ENCODE data around the gene CDC26. TPM values are rescaled to one million over a fixed set of nuclear protein-coding genes. Genes with fewer than 3 reads are reported as not detected.

CDC26 gene
- total RNA-seq, 5 donors from 2014 or later (not counting 1 experiment from before 2014, with no cell fraction given): 25.1 to 37.0 (median 34.7) TPM

- no peaks in the 10 kb centered on the region for H3K9me3 ChIP-seq
- CTCF ChIA-PET: interaction anchor here in 1 of 2 donors (0.6 kb wide), 1 partner anchor 93 kb away, joined by 3 read pairs; no protein-coding TSS in a partner anchor
- no peak overlapping the region for H3K4me3 ChIP-seq (ENCODE audit: control insufficient read depth in 1 of 2, extremely low read depth in 1 of 2, low read length in 1 of 2)
- Mint-ChIP-seq H3K9me3 (no peaks in the 10 kb centered on the region), H3K4me3 (no peak overlapping the region), H3K27ac (peak overlapping the region in 1 of 2 donors; percentile 35), H3K27me3 (no peaks in the 10 kb centered on the region), H3K4me1 (peaks cover 14 to 32% (median 27%) of the 10 kb centered on the region in 3 donors), H3K36me3 (peaks cover 46% of the 10 kb centered on the region)
- POLR2A ChIA-PET: interaction anchor here in 1 of 2 donors (0.9 to 1.2 kb wide), 2 partner anchors 8 to 59 kb away, joined by 3 to 4 read pairs; no protein-coding TSS in a partner anchor
- no peak for ATAC-seq (replicated peaks in 1 of 4)
- peaks cover 8 to 9% of the 10 kb centered on the region in 2 experiments for H3K4me1 ChIP-seq (ENCODE audit: control insufficient read depth in 1 of 2, extremely low read depth in 1 of 2, insufficient read depth in 2 of 2, low read length in 2 of 2)
- H3K27ac ChIP-seq (ENCODE audit: low read length): no peak overlapping the region
- DNase-seq: no peak
- WGBS (ENCODE audit: insufficient coverage): no CpG with 5 or more reads among the region's 4 CpGs
- H3K36me3 ChIP-seq (ENCODE audit: control insufficient read depth in 2 of 2, extremely low read depth in 1 of 2, insufficient read depth in 1 of 2, low read length in 1 of 2): peaks cover 13 to 56% of the 10 kb centered on the region in 2 donors
- H3K27me3 ChIP-seq (replicated peaks in 1 of 2; ENCODE audit: control insufficient read depth in 2 of 2, extremely low read depth in 1 of 2, insufficient read depth in 2 of 2, low read length in 1 of 2): no peaks in the 10 kb centered on the region
Observed at GRCh38 chr9:113278840-113279239, 3.5 kb upstream of the CDC26 start.

GRCh38 chr9:113274474-113275156, 757 bp downstream of the CDC26 start:
- Mint-ChIP-seq H3K4me3 (no peak overlapping the region), H3K36me3 (peaks cover 31% of the 10 kb centered on the region), H3K27me3 (no peaks in the 10 kb centered on the region), H3K4me1 (peaks cover 6 to 41% (median 30%) of the 10 kb centered on the region in 3 donors), H3K27ac (no peak overlapping the region), H3K9me3 (no peaks in the 10 kb centered on the region)
- WGBS (ENCODE audit: insufficient coverage): 2% methylated on average over 10 of the region's 15 CpGs
- ChIA-PET POLR2A (interaction anchor here in 1 of 2 donors (0.5 to 0.9 kb wide), 4 partner anchors 18 to 349 kb away, joined by 3 to 4 read pairs (median 4); partner anchors contain the start of genes FKBP15 and SLC31A1), CTCF (interaction anchor here (0.7 to 3.1 kb wide), 28 partner anchors 16 to 1614 kb away, joined by 3 to 31 read pairs (median 4); partner anchors contain the start of genes FKBP15 (in 2 of the 2), SLC31A1 (in 2 of the 2), ALAD (in 1 of the 2) and C9orf43 (in 1 of the 2))
- Histone ChIP-seq H3K4me3 (ENCODE audit: control insufficient read depth in 1 of 2, extremely low read depth in 1 of 2, low read length in 1 of 2) (peak overlapping the region; percentile 76 to 84), H3K4me1 (ENCODE audit: control insufficient read depth in 1 of 2, extremely low read depth in 1 of 2, insufficient read depth in 2 of 2, low read length in 2 of 2) (peaks cover 8 to 9% of the 10 kb centered on the region in 2 experiments), H3K9me3 (no peaks in the 10 kb centered on the region), H3K27ac (ENCODE audit: low read length) (peak overlapping the region; percentile 89), H3K36me3 (ENCODE audit: control insufficient read depth in 2 of 2, extremely low read depth in 1 of 2, insufficient read depth in 1 of 2, low read length in 1 of 2) (peaks cover 11 to 52% of the 10 kb centered on the region in 2 donors), H3K27me3 (replicated peaks in 1 of 2; ENCODE audit: control insufficient read depth in 2 of 2, extremely low read depth in 1 of 2, insufficient read depth in 2 of 2, low read length in 1 of 2) (no peaks in the 10 kb centered on the region)
- peak; percentile 5 to 28 (median 22) for ATAC-seq (replicated peaks in 1 of 4)
- peak in 11 of 35 experiments; percentile 4 to 77 (median 17) for DNase-seq

- no peak overlapping the region for H3K4me3 Mint-ChIP-seq
- CTCF ChIA-PET: interaction anchor here in 1 of 2 donors (0.8 kb wide), 1 partner anchor 20 kb away, joined by 4 read pairs; no protein-coding TSS in a partner anchor
- 100% methylated on average over 1 of the region's 2 CpGs for WGBS (ENCODE audit: insufficient coverage)
- no peak overlapping the region for H3K27ac ChIP-seq (ENCODE audit: low read length)
- peaks cover 38% of the 10 kb centered on the region for H3K36me3 Mint-ChIP-seq
- H3K9me3 ChIP-seq: no peaks in the 10 kb centered on the region
- ATAC-seq (replicated peaks in 1 of 4) (no peak), DNase-seq (no peak)
- H3K4me1 ChIP-seq (ENCODE audit: control insufficient read depth in 1 of 2, extremely low read depth in 1 of 2, insufficient read depth in 2 of 2, low read length in 2 of 2): no peaks in the 10 kb centered on the region
- POLR2A ChIA-PET: interaction anchor here in 1 of 2 donors (0.6 kb wide), 1 partner anchor 49 kb away, joined by 5 read pairs; the partner anchor contains the start of genes FKBP15 and SLC31A1
- H3K27me3 ChIP-seq (replicated peaks in 1 of 2; ENCODE audit: control insufficient read depth in 2 of 2, extremely low read depth in 1 of 2, insufficient read depth in 2 of 2, low read length in 1 of 2): no peaks in the 10 kb centered on the region
- H3K36me3 ChIP-seq (ENCODE audit: control insufficient read depth in 2 of 2, extremely low read depth in 1 of 2, insufficient read depth in 1 of 2, low read length in 1 of 2): peaks cover 5 to 61% of the 10 kb centered on the region in 2 donors
- no peak overlapping the region for H3K27ac Mint-ChIP-seq
- H3K4me3 ChIP-seq (ENCODE audit: control insufficient read depth in 1 of 2, extremely low read depth in 1 of 2, low read length in 1 of 2): no peak overlapping the region
- H3K9me3 Mint-ChIP-seq: no peaks in the 10 kb centered on the region
- H3K4me1 Mint-ChIP-seq: peaks cover 8 to 34% (median 21%) of the 10 kb centered on the region in 3 donors
- no peaks in the 10 kb centered on the region for H3K27me3 Mint-ChIP-seq
Observed at GRCh38 chr9:113269871-113270270, 5.5 kb downstream of the CDC26 start.

GRCh38 chr9:113269355-113269754, 6.0 kb downstream of the CDC26 start:
- no peak for ATAC-seq (replicated peaks in 1 of 4)
- no CpG with 5 or more reads among the region's 2 CpGs for WGBS (ENCODE audit: insufficient coverage)

GRCh38 chr9:113267911-113268566, 7.3 kb downstream of the CDC26 start:
- H3K9me3 Mint-ChIP-seq: no peaks in the 10 kb centered on the region
- no peaks in the 10 kb centered on the region for H3K27me3 Mint-ChIP-seq
- H3K27ac Mint-ChIP-seq: peak overlapping the region; percentile 0 to 48
- no peak overlapping the region for H3K27ac ChIP-seq (ENCODE audit: low read length)
- H3K36me3 Mint-ChIP-seq: peaks cover 37% of the 10 kb centered on the region
- H3K4me3 ChIP-seq (ENCODE audit: control insufficient read depth in 1 of 2, extremely low read depth in 1 of 2, low read length in 1 of 2): no peak overlapping the region
- no peaks in the 10 kb centered on the region for H3K27me3 ChIP-seq (replicated peaks in 1 of 2; ENCODE audit: control insufficient read depth in 2 of 2, extremely low read depth in 1 of 2, insufficient read depth in 2 of 2, low read length in 1 of 2)
- DNase-seq (no peak), ATAC-seq (replicated peaks in 1 of 4) (no peak)
- H3K36me3 ChIP-seq (ENCODE audit: control insufficient read depth in 2 of 2, extremely low read depth in 1 of 2, insufficient read depth in 1 of 2, low read length in 1 of 2): peaks cover 5 to 60% of the 10 kb centered on the region in 2 donors
- H3K4me1 ChIP-seq (ENCODE audit: control insufficient read depth in 1 of 2, extremely low read depth in 1 of 2, insufficient read depth in 2 of 2, low read length in 2 of 2): no peaks in the 10 kb centered on the region
- CTCF ChIA-PET: no interaction called here
- no peak overlapping the region for H3K4me3 Mint-ChIP-seq
- H3K4me1 Mint-ChIP-seq: peaks cover 8 to 20% (median 17%) of the 10 kb centered on the region in 3 donors
- no peaks in the 10 kb centered on the region for H3K9me3 ChIP-seq
- POLR2A ChIA-PET: no interaction called here
- WGBS (ENCODE audit: insufficient coverage): 100% methylated on average over 1 of the region's 4 CpGs

More at GRCh38 chr9:113269355-113269754, 6.0 kb downstream of the CDC26 start:
- DNase-seq: no peak
- Histone ChIP-seq H3K27ac (ENCODE audit: low read length) (no peak overlapping the region), H3K9me3 (no peaks in the 10 kb centered on the region), H3K36me3 (ENCODE audit: control insufficient read depth in 2 of 2, extremely low read depth in 1 of 2, insufficient read depth in 1 of 2, low read length in 1 of 2) (peaks cover 5 to 61% of the 10 kb centered on the region in 2 donors), H3K4me3 (ENCODE audit: control insufficient read depth in 1 of 2, extremely low read depth in 1 of 2, low read length in 1 of 2) (no peak overlapping the region), H3K4me1 (ENCODE audit: control insufficient read depth in 1 of 2, extremely low read depth in 1 of 2, insufficient read depth in 2 of 2, low read length in 2 of 2) (no peaks in the 10 kb centered on the region), H3K27me3 (replicated peaks in 1 of 2; ENCODE audit: control insufficient read depth in 2 of 2, extremely low read depth in 1 of 2, insufficient read depth in 2 of 2, low read length in 1 of 2) (no peaks in the 10 kb centered on the region)
- POLR2A ChIA-PET: no interaction called here
- peaks cover 8 to 31% (median 21%) of the 10 kb centered on the region in 3 donors for H3K4me1 Mint-ChIP-seq
- no peak overlapping the region for H3K4me3 Mint-ChIP-seq
- H3K9me3 Mint-ChIP-seq: no peaks in the 10 kb centered on the region
- no peak overlapping the region for H3K27ac Mint-ChIP-seq
- peaks cover 40% of the 10 kb centered on the region for H3K36me3 Mint-ChIP-seq
- no peaks in the 10 kb centered on the region for H3K27me3 Mint-ChIP-seq
- CTCF ChIA-PET: interaction anchor here in 1 of 2 donors (0.6 to 0.8 kb wide), 2 partner anchors 21 to 137 kb away, joined by 3 to 4 read pairs; no protein-coding TSS in a partner anchor

- Histone ChIP-seq H3K4me1 (ENCODE audit: control insufficient read depth in 1 of 2, extremely low read depth in 1 of 2, insufficient read depth in 2 of 2, low read length in 2 of 2) (no peaks in the 10 kb centered on the region), H3K27ac (ENCODE audit: low read length) (no peak overlapping the region), H3K9me3 (no peaks in the 10 kb centered on the region), H3K4me3 (ENCODE audit: control insufficient read depth in 1 of 2, extremely low read depth in 1 of 2, low read length in 1 of 2) (no peak overlapping the region), H3K27me3 (replicated peaks in 1 of 2; ENCODE audit: control insufficient read depth in 2 of 2, extremely low read depth in 1 of 2, insufficient read depth in 2 of 2, low read length in 1 of 2) (no peaks in the 10 kb centered on the region), H3K36me3 (ENCODE audit: control insufficient read depth in 2 of 2, extremely low read depth in 1 of 2, insufficient read depth in 1 of 2, low read length in 1 of 2) (peaks cover 0 to 42% of the 10 kb centered on the region in 2 donors)
- Mint-ChIP-seq H3K27ac (no peak overlapping the region), H3K27me3 (no peaks in the 10 kb centered on the region), H3K4me3 (no peak overlapping the region), H3K4me1 (peaks cover 8 to 16% (median 15%) of the 10 kb centered on the region in 3 donors), H3K9me3 (no peaks in the 10 kb centered on the region), H3K36me3 (peaks cover 41% of the 10 kb centered on the region)
- 83% methylated on average over 1 of the region's 3 CpGs for WGBS (ENCODE audit: insufficient coverage)
- ATAC-seq (replicated peaks in 1 of 4) (no peak), DNase-seq (no peak)
- ChIA-PET POLR2A (no interaction called here), CTCF (interaction anchor here in 1 of 2 donors (0.6 to 0.7 kb wide), 2 partner anchors 24 to 138 kb away, joined by 3 to 4 read pairs; no protein-coding TSS in a partner anchor)
Observed at GRCh38 chr9:113266174-113266573, 9.2 kb downstream of the CDC26 start.

Data from T-cell (primary cell).